Kidney (tissue), 14 donors: Measurements from ENCODE around the gene ODAPH. TPM values are rescaled to one million over a fixed set of nuclear protein-coding genes. Genes with fewer than 3 reads are reported as not detected.
"Not testable (repeated sequence)": the region's sequence is repeated elsewhere in the genome, so short reads cannot be mapped to it uniquely, and the experiment has no call there.

Experiments
- DNase-seq, 5 donors: peaks; one replicate each; pipeline ENCODE4 v3.0.0-alpha.2; 2013 to 2020
- FAIRE-seq: peaks from 2 replicates; lab custom pipeline; 2012; peaks lifted over from hg19 to GRCh38; lab: Jason Lieb, UNC
- H3K27ac ChIP-seq, 2 donors: one replicate each; pipeline ENCODE4 v1.7.0; 2013; ENCODE audit warnings: low read depth in 2 of 2, low read length in 2 of 2, inconsistent platforms in 1 of 2
- H3K27me3 ChIP-seq: one replicate; pipeline ENCODE4 v1.7.1; 2013; ENCODE audit warnings: low read length, inconsistent platforms; ENCODE audit not compliant: control insufficient read depth, insufficient read depth
- H3K36me3 ChIP-seq, 3 donors: one replicate each; pipeline versions ENCODE4 v1.7.0 to v1.7.1; 2013; ENCODE audit warnings: low read length in 3 of 3, control low read depth in 1 of 3, inconsistent platforms in 1 of 3; ENCODE audit not compliant: insufficient read depth in 3 of 3, control insufficient read depth in 2 of 3
- H3K4me1 ChIP-seq, 3 donors: one replicate each; pipeline versions ENCODE4 v1.7.0 to v1.7.1; 2013; ENCODE audit warnings: low read length in 3 of 3, inconsistent platforms in 1 of 3, low read depth in 1 of 3; ENCODE audit not compliant: control insufficient read depth in 2 of 3, insufficient read depth in 2 of 3
- H3K4me3 ChIP-seq, 3 donors: one replicate each; pipeline versions ENCODE4 v1.7.0 to v1.8.1; 2013; ENCODE audit warnings: low read length in 3 of 3, control low read depth in 1 of 3, inconsistent platforms in 1 of 3
- H3K9ac ChIP-seq, 3 donors: one replicate each; pipeline versions ENCODE4 v1.7.0 to v1.7.1; 2013; ENCODE audit warnings: low read length in 3 of 3, control low read depth in 1 of 3, inconsistent platforms in 1 of 3
- H3K9me3 ChIP-seq, 3 donors: one replicate each; pipeline versions ENCODE4 v1.7.0 to v1.7.1; 2013; ENCODE audit warnings: low read length in 3 of 3, control low read depth in 1 of 3, inconsistent platforms in 1 of 3; ENCODE audit not compliant: control insufficient read depth in 2 of 3, insufficient read depth in 1 of 3
- CTCF ChIP-seq: IDR thresholded peaks from 3 replicates; pipeline ENCODE4 v1.5.1; 2012; ENCODE audit warnings: mild to moderate bottlenecking, moderate library complexity, borderline replicate concordance; ENCODE audit not compliant: insufficient read depth; ENCODE audit errors: extremely low read depth
- intact Hi-C: fragments of 100-400 bp; cut with DNase I; formaldehyde crosslinking; loops from one replicate; pipeline ENCODE4 v1.11.1; 2022
- polyA plus RNA-seq: library from polyadenylated mRNA; stranded (reverse); fragments of 350-450 nt; fragmentation: Illumina TruSeq; extraction: RNeasy Lipid Tissue Mini Kit (QIAGEN cat#74804); gene quantifications from one replicate; pipeline ENCODE4 v1.2.3, GENCODE V29; 2014; ENCODE audit warnings: low read depth, low replicate concordance; ENCODE audit not compliant: insufficient read depth
- total RNA-seq: library from RNA; stranded (reverse); fragmentation: NEBNext Ultra II Directional; extraction: Animal tissue kit (Norgen Biotek cat#: 25700); gene quantifications from one replicate; pipeline ENCODE4 v1.2.1, GENCODE V29; 2021
- donor health status: control.
- donor health status: control.
- donor health status: control.
- donor health status: control.
- donor health status: control.
- donor health status: DM: yes; HTN: yes; CAD: no.
- donor health status: Normal renal cell carcinoma (clear cell type).

The ODAPH gene
- total and polyA plus RNA-seq, 2 donors from 2014 or later: not detected

DNA sequence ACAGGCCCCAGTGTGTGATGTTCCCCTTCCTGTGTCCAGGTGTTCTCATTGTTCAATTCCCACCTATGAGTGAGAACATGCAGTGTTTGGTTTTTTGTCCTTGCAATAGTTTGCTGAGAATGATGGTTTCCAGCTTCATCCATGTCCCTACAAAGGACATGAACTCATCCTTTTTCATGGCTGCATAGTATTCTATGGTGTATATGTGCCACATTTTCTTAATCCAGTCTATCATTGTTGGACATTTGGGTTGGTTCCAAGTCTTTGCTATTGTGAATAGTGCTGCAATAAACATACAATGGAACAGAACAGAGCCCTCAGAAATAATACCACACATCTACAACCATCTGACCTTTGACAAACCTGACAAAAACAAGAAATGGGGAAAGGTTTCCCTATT lies 21.9 kb upstream of the ODAPH start:
- H3K4me1 ChIP-seq, DNase-seq, FAIRE-seq, H3K9ac ChIP-seq, H3K27ac ChIP-seq, H3K4me3 ChIP-seq, H3K9me3 ChIP-seq, H3K27me3 ChIP-seq, intact Hi-C loops: not testable (repeated sequence)
- H3K36me3 ChIP-seq: peaks cover 2 to 11% (median 6%) of the 10 kb centered on the region in 3 donors

GRCh38 chr4:75537308-75537707 lies 18.6 kb upstream of the ODAPH start:
- H3K4me1 ChIP-seq, H3K36me3 ChIP-seq, intact Hi-C loops, DNase-seq, H3K27ac ChIP-seq, H3K9me3 ChIP-seq, H3K27me3 ChIP-seq, H3K9ac ChIP-seq, H3K4me3 ChIP-seq, FAIRE-seq: not testable (repeated sequence)

DNA sequence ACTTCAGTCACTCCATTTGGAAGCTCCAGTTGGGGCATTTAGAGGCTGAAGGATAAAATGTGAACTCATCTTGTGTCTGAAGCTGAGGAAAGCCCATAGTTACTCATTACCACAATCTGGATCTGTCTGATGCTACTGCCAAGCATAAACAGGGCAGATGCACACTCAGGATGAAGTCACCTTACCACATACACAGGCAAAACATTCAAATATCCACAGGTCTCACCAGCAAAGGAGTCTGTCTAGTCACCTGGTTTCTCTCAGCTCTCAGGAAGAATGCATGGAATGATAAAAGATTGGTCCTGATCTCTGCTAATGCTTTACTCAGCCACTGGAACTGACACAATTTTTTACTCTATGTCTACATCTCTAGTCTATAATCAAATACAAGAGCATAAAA lies 13.0 kb upstream of the ODAPH start:
- Histone ChIP-seq H3K9me3 (no peaks in the 10 kb centered on the region), H3K9ac (no peak overlapping the region), H3K27me3 (no peaks in the 10 kb centered on the region), H3K36me3 (peaks cover 0 to 5% (median 2%) of the 10 kb centered on the region in 3 donors), H3K27ac (no peak overlapping the region), H3K4me3 (no peak overlapping the region), H3K4me1 (no peaks in the 10 kb centered on the region)
- DNase-seq (no peak), FAIRE-seq (no peak)
- no peak for TF ChIP-seq CTCF
- intact Hi-C loops: no loop called here

- intact Hi-C loops: not testable (repeated sequence)
These were observed 11.6 kb upstream of the ODAPH start for GRCh38 chr4:75544220-75544619.

DNA sequence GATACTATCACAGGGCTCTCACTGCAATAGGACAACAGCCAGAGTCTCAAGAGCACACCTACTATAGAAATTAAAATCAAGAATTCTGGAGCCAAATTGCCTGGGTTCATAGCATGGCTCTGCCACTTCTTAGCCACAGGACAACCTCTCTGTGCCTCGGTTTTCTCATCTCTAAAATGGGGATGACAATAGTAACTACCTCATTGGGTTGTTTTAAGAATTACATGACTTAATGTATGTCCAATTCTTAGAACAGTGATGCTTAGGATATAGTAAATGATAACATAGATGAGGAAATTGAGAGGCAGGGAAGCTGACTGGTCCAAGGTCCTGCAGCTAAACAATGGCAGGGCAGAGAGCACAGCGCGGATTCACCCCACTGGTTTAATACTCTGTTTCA lies 11.0 kb upstream of the ODAPH start:
- Histone ChIP-seq H3K27me3 (no peaks in the 10 kb centered on the region), H3K9ac (no peak overlapping the region), H3K4me3 (no peak overlapping the region), H3K36me3 (peaks cover 0 to 5% (median 2%) of the 10 kb centered on the region in 3 donors), H3K4me1 (no peaks in the 10 kb centered on the region), H3K9me3 (no peaks in the 10 kb centered on the region), H3K27ac (no peak overlapping the region)
- no peak for TF ChIP-seq CTCF
- intact Hi-C loops: no loop called here
- DNase-seq: no peak
- no peak for FAIRE-seq

More at GRCh38 chr4:75544220-75544619, 11.6 kb upstream of the ODAPH start:
- not testable (repeated sequence) for FAIRE-seq, H3K36me3 ChIP-seq, H3K4me1 ChIP-seq, H3K27me3 ChIP-seq, H3K4me3 ChIP-seq, DNase-seq, H3K27ac ChIP-seq, H3K9ac ChIP-seq, H3K9me3 ChIP-seq
